Thoracic aorta (tissue), 2 donors: ENCODE measurements around the gene BCO1. TPM values are rescaled to one million over a fixed set of nuclear protein-coding genes. Genes with fewer than 3 reads are reported as not detected.

Source experiments
- ATAC-seq: fragments of 150-250 bp; one replicate; pipeline ENCODE4 v1.8.0; 2017; ENCODE audit warnings: low read depth; ENCODE audit not compliant: insufficient number of reproducible peaks, low FRiP score
- DNase-seq: peaks from one replicate; pipeline ENCODE4 v3.0.0-alpha.2; 2020; ENCODE audit warnings: low spot score
- H3K27ac ChIP-seq, 2 donors: fragments of 200-600 bp; sonication (generic); 1 replicate in 1 of 2; 2 replicates in 1 of 2; pipeline ENCODE4 v1.5.1; 2016; ENCODE audit warnings: mild to moderate bottlenecking in 2 of 2, moderate library complexity in 2 of 2
- H3K27me3 ChIP-seq: fragments of 200-600 bp; sonication (generic); replicated peaks from 2 replicates; pipeline ENCODE4 v1.6.0; 2016; ENCODE audit warnings: mild to moderate bottlenecking; ENCODE audit not compliant: insufficient read depth
- H3K36me3 ChIP-seq: fragments of 200-600 bp; sonication (generic); one replicate; pipeline ENCODE4 v1.5.1; 2016
- H3K4me1 ChIP-seq, 2 donors: fragments of 200-600 bp; sonication (generic); 1 replicate in 1 of 2; 2 replicates in 1 of 2; pipeline versions ENCODE4 v1.5.1 to v1.6.0; 2016; ENCODE audit warnings: low read depth in 2 of 2, mild to moderate bottlenecking in 1 of 2; ENCODE audit not compliant: control insufficient read depth in 1 of 2
- H3K4me3 ChIP-seq: fragments of 200-600 bp; sonication (generic); 2 replicates; pipeline ENCODE4 v1.5.1; 2016; ENCODE audit warnings: mild to moderate bottlenecking
- H3K9me3 ChIP-seq: fragments of 200-600 bp; sonication (generic); 2 replicates; pipeline ENCODE4 v1.5.1; 2016
- total RNA-seq, 2 donors: library from RNA; depleted of rRNA; stranded (reverse); fragments of >200 nt; gene quantifications; one replicate each; pipeline versions ENCODE4 v1.1.0 to v1.2.3, GENCODE V29; 2016
- TF ChIP-seq, protein P1 (sequence below): fragments of 200-600 bp; sonication (generic); IDR thresholded peaks from one replicate; pipeline ENCODE4 v1.5.1; 2019; ENCODE audit warnings: antibody characterized with exemption

Gene BCO1
- total RNA-seq, 2 donors from 2014 or later = not detected

DNA sequence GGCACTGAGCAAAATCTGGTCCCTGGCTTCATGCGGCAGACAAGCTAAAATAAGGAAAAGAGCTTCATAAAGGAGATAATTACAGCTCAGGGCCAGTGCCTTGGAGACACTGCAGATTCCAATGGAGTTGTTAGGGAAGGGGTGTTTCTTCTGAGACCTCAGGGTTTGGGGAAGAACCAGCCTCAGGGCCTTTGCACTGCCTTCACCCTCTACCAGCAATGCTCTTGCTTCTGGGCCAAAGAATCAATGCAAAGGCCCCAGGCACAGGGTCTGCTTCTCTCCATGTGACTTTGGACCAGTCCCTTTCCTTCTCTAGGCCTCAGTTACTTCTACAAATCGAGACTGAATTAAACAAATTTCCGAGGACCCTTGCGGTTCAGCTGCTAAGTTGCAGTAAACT lies 40.0 kb downstream of the BCO1 start:
- H3K4me1 ChIP-seq = no peaks in the 10 kb centered on the region
- H3K9me3 ChIP-seq = no peaks in the 10 kb centered on the region
- no peaks in the 10 kb centered on the region for H3K27me3 ChIP-seq
- H3K4me3 ChIP-seq = no peak overlapping the region
- ATAC-seq (no peak), DNase-seq (no peak)
- TF ChIP-seq, protein P1, sequence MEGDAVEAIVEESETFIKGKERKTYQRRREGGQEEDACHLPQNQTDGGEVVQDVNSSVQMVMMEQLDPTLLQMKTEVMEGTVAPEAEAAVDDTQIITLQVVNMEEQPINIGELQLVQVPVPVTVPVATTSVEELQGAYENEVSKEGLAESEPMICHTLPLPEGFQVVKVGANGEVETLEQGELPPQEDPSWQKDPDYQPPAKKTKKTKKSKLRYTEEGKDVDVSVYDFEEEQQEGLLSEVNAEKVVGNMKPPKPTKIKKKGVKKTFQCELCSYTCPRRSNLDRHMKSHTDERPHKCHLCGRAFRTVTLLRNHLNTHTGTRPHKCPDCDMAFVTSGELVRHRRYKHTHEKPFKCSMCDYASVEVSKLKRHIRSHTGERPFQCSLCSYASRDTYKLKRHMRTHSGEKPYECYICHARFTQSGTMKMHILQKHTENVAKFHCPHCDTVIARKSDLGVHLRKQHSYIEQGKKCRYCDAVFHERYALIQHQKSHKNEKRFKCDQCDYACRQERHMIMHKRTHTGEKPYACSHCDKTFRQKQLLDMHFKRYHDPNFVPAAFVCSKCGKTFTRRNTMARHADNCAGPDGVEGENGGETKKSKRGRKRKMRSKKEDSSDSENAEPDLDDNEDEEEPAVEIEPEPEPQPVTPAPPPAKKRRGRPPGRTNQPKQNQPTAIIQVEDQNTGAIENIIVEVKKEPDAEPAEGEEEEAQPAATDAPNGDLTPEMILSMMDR = no peak
- H3K36me3 ChIP-seq = no peaks in the 10 kb centered on the region
- no peak overlapping the region for H3K27ac ChIP-seq

DNA sequence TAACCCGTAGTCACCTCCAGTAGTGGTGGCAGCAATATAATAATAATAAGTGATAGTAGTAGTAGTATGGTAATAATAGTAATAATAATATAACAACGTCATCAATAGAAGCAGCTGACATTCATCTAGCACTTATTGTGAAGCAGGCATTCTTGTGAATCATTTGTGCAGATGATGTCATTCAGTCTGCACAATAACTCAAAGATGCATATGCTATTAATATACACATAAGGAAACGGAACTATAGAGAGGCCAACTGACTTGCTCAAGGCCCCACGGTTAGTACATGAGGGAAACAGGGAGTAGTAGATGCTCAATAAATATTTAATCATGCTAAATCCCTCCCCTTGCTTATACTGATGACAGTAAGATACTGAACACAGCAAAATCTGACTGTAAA lies 40.9 kb downstream of the BCO1 start:
- H3K9me3 ChIP-seq = no peaks in the 10 kb centered on the region
- DNase-seq = no peak
- TF ChIP-seq, protein P1 = no peak

DNA sequence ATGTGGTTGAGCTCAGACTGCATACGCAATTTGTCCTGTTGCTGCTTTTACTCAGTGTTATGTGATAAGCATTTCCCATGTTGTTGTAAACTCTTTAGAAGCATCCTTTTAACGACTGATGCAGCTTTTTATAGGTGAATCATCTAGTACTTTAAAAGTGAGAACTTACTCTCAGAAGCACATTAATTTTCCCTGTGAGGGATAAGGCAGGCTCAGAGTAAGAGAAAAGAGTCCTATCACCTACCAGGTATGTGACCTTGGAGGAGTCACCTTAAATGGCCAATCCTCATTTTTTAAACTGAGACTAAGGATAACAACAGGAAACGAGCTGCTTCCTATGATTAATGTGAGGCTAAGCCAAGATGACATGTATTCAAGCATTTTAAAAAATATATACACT lies 41.9 kb downstream of the BCO1 start:
- H3K27ac ChIP-seq = no peak overlapping the region
- no peaks in the 10 kb centered on the region for H3K36me3 ChIP-seq
- no peaks in the 10 kb centered on the region for H3K9me3 ChIP-seq
- no peak overlapping the region for H3K4me3 ChIP-seq
- H3K27me3 ChIP-seq = no peaks in the 10 kb centered on the region
- H3K4me1 ChIP-seq = no peaks in the 10 kb centered on the region
- TF ChIP-seq, protein P1 = no peak
- DNase-seq (no peak), ATAC-seq (no peak)

More for the DNA sequence above, 40.9 kb downstream of the BCO1 start:
- Histone ChIP-seq H3K27ac (no peak overlapping the region), H3K4me1 (no peaks in the 10 kb centered on the region), H3K36me3 (no peaks in the 10 kb centered on the region), H3K4me3 (no peak overlapping the region), H3K27me3 (no peaks in the 10 kb centered on the region)
- no peak for ATAC-seq

DNA sequence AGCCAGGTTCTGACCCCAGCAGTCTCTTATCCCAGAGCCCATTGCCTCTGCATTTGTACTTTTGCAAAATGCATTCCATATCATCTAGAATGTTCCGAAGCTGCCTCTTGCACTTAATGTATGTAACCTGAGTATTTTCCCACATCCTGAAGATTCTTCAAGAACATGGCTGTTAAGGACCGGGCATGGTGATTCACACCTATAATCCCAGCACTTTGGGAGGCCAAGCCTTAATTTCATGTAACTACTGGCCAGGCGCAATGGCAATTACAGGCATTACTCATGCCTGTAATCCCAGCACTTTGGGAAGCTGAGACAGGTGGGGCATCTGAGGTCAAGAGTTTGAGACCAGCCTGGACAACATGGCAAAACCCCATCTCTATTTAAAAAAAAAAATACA lies 44.6 kb downstream of the BCO1 start:
- no peak overlapping the region for H3K4me3 ChIP-seq
- H3K36me3 ChIP-seq = no peaks in the 10 kb centered on the region
- no peak overlapping the region for H3K27ac ChIP-seq
- no peaks in the 10 kb centered on the region for H3K27me3 ChIP-seq
- H3K4me1 ChIP-seq = no peaks in the 10 kb centered on the region
- no peaks in the 10 kb centered on the region for H3K9me3 ChIP-seq
- TF ChIP-seq, protein P1 = no peak
- ATAC-seq = no peak
- no peak for DNase-seq

DNA sequence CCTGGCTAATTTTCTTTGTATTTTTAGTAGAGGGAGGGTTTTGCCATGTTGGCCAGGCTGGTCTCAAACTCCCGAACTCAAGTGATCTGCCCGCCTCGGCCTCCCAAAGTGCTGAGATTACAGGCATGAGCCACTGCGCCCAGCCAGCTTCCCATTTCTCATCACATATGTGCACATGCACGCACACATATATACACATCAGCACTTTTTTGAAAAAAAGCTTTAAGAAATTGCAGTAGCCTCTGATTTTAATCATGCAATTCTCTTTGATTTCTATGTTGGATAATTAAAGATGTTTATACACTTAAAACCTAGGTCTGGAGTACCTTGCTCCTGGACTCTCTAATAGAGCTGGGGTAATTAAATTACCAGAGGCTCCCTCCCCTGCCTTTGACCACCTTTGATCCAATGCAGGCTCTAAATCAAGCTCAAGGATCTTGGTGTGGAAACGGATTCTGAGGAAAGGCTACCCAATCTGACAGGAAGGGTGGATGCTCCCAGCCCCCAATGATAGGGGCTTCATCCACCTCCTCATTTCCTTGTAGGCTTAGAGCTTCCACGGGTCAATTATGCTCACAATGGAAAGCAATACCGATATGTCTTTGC lies 46.6 kb downstream of the BCO1 start:
- no peak for ATAC-seq
- H3K27ac ChIP-seq = no peak overlapping the region
- TF ChIP-seq, protein P1 = no peak
- H3K4me1 ChIP-seq = no peaks in the 10 kb centered on the region
- DNase-seq = no peak
- no peaks in the 10 kb centered on the region for H3K9me3 ChIP-seq
- no peak overlapping the region for H3K4me3 ChIP-seq
- no peaks in the 10 kb centered on the region for H3K27me3 ChIP-seq
- H3K36me3 ChIP-seq = no peaks in the 10 kb centered on the region
